ENCODE results near the gene FNDC7.
"Not testable (repeated sequence)": the region's sequence is repeated elsewhere in the genome, so short reads cannot be mapped to it uniquely, and the experiment has no call there.

Gene FNDC7

DNA sequence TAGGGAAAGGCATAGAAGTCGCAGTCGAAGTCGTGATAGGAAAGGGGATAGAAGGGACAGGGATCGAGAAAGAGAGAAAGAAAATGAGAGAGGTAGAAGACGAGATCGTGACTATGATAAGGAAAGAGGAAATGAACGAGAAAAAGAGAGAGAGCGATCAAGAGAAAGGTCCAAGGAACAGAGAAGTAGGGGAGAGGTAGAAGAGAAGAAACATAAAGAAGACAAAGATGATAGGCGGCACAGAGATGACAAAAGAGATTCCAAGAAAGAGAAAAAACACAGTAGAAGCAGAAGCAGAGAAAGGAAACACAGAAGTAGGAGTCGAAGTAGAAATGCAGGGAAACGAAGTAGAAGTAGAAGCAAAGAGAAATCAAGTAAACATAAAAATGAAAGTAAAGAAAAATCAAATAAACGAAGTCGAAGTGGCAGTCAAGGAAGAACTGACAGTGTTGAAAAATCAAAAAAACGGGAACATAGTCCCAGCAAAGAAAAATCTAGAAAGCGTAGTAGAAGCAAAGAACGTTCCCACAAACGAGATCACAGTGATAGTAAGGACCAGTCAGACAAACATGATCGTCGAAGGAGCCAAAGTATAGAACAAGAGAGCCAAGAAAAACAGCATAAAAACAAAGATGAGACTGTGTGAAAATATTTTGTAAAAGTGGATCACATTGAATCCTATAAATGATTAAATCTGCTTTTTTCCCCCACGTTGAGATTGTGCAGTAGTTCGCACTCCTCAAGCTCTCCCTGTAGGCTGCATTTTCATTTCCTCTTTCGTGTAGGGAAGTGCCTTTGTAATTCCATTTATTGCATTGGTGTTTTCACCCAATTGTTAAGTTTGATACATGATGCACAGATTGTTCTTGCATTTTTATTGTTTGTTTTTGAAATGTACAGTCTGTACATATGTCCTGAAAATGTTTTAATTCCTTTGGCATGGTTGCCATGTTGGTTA lies 13.1 kb upstream of the FNDC7 start:
- DNase-seq (ENCODE audit: low read depth in 2 of 2) = no peak

DNA sequence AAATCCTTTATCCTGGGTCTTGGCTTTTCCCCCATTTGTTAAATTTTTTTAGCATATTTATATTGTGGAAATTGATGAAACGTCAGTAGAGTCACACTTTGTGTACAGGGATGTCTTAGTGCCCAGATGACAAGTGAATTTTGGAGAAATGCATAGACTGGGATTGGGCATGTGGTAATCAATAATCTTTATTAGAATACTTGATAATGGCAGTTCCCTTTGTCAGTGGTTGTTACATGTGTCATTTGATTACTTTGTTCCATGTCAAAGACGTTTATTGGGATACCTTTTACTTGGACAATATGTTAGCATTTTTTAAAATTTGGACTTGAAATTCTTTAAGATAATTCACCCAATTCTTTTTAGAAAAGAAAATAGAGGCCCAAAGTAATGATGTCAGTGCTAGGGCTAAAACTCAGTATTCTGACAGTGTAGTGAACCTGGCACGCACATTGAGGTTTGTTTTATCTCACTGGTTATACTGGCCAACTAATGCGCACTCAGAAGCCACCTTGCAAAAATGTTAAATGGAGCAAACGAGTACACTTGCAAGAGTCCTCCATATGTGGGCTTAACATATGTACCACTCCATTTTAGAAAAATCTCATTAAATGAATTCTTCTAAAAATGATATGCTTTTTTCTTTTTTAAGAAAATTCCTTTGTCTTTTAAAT lies 11.4 kb upstream of the FNDC7 start:
- DNase-seq (ENCODE audit: low read depth in 2 of 2) = no peak

DNA sequence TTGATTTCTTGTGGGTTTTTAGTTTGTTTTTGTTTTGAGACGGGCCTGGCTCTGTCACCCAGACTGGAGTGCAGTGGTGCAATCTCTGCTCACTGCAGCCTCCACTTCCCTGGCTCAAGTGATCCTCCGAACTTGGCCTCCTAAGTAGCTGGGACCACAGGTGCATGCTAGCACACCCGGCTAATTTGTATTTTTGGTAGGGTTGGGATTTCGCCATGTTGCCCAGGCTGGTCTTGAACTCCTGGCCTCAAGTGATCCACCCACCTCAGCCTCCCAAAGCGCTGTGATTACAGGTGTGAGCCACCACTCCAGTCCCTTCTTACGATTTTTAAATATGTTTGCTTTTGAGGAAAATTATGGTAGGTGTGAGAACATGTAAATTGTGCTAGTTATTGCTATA lies 10.6 kb upstream of the FNDC7 start:
- not testable (repeated sequence) for DNase-seq (ENCODE audit: low read depth in 2 of 2)

DNA sequence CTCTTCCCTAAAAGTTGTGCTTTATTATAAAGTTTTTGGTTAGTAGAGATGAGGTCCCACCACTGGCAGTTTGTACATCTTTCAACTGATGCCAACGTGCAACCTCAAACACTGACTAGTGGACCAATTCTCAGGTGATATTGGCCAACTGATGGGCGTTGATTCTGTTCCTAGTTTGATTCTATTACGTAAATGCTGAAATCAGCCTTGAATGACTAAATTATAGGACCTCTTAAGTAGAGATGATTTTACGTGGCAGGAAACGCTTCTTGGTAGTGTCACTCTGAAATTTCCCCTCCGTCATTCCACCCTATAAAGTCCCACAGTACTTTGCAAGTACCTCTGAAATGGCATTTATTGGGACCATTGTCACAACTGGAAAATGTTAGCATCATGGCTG lies 8.8 kb upstream of the FNDC7 start:
- no peak for DNase-seq (ENCODE audit: low read depth in 2 of 2)

DNA sequence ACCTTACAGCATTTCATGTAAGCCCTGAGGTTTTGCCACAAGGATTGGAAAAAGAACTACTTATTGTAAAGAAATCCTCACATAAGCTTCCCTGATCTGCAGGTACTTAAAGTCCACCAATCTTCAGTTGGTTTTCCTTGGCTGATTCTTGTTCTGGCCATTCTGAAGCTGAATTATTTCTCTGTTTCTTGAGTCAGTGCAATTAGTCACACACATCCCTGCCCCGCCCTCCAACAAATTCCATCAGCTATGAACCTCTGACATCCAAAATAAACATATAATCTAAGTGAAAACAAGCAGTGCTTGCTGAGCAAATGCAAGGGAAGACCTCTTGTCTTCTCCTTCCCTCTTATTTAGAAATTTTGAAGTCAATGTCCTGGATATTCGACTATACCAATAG lies 8.2 kb upstream of the FNDC7 start:
- no peak for DNase-seq (ENCODE audit: low read depth in 2 of 2)

DNA sequence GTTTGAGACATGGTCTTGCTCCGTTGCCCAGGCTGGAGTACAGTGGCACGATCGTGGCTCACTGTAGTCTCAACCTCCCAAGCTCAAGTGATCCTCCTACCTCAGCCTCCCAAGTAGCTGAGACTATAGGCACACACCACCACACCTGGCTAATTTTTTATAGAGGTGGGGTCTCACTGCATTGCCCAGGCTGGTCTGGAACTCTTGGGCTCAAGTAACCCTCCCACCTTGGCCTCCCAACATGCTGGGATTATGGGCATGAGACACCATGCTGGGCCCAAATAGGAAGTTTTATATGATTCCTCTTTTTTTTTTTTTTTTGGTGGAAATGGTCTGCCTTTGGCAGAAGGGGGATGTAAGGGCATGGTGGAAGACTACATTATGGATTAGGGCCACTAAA lies 6.1 kb upstream of the FNDC7 start:
- DNase-seq (ENCODE audit: low read depth in 2 of 2) = no peak

DNA sequence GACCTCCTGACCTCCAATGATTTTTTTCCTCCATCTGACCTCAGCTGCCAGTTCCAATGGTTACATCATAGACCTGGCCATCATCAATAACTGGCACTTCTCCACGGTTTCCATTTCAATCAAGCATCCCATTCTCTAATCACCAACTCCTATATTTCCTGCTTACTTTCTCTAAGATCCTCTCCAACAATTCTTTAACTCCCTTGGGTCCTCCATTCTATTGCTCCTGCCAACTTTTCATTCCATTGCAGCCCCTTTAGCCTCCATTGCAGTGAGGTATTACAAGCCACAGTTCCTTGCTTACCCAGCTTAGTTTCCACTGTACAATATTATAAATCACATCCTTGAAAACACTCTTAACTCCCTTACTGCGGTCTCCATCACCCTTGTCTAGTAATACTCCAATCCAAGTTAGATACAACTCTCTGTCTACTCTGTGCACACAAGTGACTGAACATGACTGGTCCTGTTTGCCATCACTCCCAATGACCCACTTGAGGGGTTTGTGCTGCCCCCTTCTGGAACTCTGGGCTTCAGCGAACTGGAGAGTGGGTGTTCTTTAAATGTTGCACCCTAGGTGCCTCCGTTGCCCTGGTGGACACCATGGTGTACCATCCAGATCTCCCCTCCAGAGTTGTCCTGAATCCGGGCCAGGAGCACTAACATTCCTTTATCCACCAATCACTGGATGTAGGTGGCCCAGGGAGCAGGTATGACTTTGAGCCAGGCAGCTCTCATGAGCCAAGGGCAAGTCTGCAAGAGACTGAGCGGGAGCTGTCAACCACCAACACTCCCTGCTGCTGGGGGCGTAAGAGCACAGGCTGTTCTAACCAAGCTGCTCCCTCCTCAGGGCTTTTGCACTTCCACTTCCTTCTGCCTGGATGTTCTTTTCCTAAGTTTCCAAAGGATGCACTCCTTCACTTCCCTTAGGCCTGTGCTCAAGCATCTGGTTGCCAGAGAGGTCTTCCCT lies 3.7 kb upstream of the FNDC7 start:
- DNase-seq (ENCODE audit: low read depth in 2 of 2) = peak; percentile 52 to 54

DNA sequence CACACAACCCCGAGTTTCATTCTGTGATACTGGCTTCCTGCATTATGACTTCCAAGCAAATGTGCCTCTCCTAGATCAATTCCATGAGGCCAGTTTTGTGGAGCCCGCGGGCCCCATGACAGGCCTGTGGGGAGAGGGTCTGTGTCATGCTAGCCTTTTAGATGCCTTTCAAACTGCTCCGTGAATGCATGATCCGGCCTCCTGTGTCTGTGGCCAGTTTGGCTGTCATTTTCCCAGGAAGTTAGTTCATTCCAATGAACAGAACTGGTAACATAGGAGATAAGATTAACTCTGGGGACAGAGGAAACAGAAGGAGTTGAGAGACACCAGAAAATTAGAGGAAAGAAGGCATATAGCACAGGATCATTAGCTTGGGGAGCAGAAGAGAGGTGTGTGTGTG lies 3.2 kb downstream of the FNDC7 start:
- no peak for DNase-seq (ENCODE audit: low read depth in 2 of 2)

DNA sequence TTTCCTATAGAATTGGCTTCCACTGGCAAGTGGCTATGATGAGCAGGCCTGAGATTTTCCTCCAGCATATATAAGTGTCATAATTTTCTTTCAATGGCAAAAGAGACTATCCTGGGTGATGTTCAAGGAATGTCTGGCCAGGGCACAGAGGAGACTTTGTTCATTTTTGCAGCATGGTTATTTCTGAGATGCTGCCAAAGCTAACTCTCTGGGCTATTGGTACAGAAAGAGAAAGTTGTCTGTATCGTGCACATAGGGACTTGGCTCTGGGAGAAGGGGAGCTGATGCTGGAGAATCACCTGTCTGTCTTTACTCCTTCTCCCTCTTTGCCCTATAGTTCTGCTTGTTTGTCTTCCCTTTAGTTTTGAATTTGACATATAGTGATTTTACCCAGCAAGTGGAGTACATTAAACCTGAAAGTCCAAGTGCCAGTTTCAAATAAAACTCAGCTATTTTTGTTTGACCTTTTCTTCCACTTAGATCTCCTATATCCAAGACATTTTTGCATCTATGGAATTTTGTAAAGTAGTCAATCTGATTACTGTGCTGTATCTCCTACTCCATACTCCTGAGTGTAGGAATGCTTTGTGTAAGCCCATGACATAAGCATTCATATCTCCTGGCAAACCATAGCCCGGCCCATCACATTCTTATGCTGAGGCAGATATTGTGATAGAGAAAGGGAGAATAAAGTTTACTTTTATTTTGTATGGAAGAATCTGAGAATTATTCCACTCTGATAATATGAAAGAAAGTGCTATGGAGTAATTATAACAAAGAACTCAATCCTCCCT lies 3.9 kb downstream of the FNDC7 start:
- no peak for DNase-seq (ENCODE audit: low read depth in 2 of 2)

DNA sequence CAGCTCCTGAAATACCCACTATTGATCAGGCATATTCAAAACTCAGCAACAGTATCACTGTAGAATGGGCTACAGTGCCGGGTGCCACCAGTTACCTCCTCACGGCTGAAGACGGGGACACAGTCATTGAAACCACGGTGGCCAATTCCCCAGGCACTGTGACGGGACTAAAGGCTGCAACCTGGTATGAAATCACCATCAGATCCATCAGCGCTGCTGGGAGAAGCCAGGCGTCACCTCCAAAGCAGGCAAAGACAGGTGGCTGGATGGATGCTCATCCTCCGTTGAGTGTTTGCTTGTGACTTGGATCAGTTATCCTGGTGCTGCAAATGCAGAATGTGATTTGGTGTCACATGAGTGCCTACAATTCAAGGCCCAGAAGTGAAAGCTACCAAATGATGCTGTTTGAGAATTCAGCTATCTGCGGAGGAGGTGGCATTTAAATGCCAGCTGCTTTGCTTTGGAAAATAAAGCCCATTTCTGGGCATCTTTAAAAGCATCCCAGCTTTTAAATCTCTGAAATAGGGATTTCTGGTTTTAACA lies 5.1 kb downstream of the FNDC7 start:
- DNase-seq (ENCODE audit: low read depth in 2 of 2) = no peak

DNA sequence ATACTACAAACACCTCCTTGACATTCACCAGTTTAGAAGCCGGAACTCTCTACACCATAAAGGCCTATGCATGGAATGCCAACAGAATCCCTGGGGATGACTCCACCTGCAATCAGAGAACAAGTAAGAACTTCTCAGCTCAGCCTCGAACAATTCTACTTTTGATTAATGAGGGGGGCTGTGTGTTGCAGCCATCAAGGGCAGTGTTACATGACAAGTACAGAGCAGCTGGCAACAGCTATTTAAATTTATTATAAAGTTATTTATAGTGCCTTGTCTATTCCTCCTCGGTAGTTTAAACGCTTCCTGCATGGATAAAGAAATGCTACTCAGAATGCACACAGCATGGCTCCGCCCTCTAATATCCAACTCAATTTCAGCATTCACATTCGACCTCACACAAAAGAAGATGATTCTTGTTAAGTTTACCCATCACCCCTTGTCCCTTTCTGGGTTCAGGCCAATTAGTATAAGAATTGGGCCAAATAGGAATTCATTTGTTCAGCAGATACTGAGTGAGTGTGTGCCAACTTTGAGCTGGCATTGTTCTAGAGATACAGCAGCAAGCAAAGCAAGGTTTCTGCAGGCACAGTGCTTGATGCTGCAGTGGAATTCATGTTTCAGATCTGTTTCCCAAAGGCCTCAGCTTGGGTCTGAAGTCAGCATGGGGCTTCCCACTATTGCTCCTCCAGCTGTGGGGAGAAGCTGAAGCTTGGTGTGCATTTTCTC lies 6.4 kb downstream of the FNDC7 start:
- DNase-seq (ENCODE audit: low read depth in 2 of 2) = no peak

DNA sequence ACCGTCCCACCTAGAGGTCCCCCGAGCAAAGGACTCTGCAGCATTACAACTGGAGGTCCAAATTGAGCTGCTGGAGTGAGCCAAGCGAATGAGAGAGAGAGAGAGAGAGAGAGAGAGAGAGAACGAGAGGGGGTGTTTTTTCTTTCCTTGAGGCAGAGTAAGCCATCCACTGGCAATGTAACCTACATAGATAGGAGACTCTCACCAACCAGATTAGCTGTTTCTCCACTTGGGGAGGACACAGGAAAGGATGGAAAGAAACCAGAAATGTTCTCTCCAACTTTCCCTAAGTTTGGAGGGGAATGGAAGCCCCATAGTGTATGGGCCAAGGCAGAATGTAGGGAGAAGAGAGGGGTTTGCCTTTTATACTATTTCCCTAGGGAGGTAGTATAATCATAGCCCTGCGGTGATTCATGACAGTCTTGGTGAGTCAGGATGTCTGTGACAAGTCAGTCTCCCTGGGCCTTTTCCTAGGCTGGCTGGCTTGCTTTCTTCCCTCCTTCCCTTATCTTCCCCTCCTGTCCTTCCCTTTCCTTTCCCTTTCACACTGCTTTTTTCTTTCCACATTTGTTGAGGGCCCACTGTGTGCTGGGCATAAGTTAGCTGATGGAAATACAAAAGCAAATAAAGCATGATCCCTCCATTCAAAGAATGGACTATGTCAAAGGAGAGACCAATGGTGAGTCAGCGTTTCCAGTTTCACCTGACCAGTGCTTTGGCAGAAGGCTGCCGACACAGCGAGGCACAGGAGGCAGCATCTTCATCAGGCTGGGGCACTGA lies 7.1 kb downstream of the FNDC7 start:
- DNase-seq (ENCODE audit: low read depth in 2 of 2) = no peak

DNA sequence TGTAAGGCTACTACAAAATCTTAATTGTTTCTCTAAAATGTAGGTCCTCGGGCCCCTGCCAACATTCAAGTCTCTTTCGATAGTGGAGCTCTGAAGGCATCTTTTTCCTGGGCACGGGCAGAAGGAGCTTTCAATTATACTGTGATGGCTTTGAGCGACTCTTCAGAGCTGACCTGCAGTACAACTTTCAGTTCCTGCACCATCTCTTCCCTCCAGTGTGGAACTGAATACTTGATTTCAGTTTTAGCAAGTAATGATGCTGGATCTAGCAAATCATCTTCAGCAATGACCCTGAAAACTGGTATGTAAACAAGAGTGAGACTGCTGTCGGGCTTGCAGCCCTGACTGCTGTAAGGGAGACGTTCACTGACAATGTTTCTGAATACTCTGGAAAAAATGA lies 9.6 kb downstream of the FNDC7 start:
- DNase-seq (ENCODE audit: low read depth in 2 of 2) = no peak

DNA sequence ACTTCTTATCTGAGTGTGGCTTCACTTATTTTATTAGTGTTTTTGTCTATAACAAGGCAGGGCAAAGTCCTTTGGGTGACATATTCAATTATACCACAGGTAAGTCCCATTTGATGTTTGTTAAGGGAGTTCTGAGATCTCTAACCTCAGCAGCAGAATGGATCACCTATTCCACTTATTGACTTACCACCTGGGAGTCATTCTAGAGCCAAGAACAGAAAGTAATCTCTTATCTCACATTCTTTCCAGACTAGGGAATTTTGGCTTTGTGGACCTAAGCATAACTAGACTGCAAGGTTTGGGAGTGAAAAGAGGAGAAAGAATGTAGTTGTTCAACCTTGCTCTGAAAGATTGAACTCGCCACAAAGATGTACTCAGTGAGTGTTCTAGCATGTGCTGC lies 13.2 kb downstream of the FNDC7 start:
- DNase-seq (ENCODE audit: low read depth in 2 of 2) = no peak

DNA sequence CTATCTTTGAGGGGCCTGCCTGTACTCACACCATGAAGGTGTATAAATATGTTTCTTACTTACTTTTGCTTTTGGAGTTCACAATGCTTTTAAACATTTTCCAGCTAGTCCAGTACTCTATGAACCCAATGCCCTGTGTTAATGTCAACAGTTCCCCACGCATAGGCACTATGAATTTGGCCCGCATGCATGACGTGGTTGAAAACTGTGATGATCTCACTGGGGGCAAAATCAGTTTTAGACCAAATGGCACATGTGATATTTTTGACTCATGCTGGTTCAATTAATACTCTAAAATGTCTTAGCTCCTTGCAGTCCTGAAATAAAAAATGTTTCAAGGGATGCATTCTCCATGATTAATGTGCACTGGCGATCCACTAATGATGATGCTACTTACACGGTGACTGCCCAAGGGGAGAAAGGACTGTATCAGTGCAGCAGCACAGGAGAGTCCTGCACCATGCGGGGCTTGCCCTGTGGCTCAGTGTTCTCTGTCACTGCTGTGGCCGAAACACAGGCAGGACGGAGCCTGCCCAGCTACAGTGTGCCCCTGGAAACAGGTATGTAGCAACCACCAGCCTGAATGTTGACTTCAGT lies 15.7 kb downstream of the FNDC7 start:
- no peak for DNase-seq (ENCODE audit: low read depth in 2 of 2)

DNA sequence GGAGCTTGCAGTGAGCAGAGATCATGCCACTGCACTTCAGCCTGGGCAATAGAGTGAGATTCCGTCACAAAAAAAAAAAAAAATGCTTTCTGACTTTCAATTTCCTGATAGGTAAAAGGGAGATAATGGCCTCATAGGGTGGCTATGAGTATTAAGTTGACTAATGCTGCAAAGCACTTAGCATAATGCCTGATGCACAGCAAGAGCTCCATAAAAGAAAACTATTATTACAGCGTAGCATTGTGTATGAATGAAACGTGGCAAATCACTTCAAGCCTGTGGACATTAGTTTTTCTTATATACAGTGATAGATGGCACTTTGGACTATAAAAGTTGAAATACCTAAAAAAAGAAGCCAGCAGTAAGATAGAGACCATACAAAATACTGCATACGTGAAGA lies 16.8 kb downstream of the FNDC7 start:
- no peak for DNase-seq (ENCODE audit: low read depth in 2 of 2)

DNA sequence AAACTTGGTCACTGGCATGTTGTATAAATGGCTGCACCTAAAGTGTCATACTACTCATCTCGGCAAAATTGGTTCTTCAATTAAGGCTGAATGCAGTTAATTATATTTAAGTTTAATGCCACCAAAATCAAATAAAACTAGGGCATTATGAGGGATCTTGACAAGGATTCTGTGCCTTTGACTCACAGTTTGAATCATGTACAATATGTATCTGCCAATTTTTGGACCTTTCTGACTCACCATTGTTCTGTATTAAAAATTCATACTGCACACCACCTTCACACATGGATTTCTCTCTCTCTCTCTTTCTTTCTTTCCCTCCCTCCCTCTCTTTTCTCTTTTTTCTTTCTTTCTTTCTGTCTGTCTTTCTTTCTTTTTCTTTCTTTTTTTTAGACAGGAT lies 19.7 kb downstream of the FNDC7 start:
- DNase-seq (ENCODE audit: low read depth in 2 of 2) = no peak

DNA sequence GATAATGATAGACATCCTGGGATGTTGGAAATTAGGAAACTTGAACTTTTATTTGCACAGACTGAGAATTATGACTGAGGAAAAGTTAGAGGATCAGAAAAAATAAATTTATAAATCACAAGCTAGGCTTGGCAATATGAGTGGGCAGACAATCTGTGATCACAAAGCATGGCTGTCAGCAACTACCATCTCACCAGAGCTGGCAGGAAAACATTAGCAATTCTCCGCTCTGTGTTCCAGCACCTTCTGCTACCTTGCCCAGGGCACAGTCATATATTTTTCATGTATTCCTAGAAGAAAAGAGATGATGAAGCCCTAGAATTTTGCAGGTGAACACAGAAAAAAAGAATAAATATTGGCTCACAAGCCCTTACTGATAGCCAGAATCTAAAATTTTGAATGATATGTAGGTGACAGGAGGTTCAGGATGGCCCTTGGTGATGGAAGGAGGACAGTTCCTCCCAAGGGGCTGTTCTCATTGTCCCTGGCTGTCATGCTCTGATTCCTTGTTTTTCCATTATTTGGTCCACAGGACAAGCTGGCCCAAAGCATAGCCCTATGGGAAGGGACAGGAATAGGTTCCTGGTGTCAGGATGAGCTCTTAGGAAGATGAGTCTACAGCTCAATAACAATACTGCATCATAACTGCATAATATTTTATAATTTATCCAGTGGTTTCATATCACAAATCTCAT lies 21.6 kb downstream of the FNDC7 start:
- DNase-seq (ENCODE audit: low read depth in 2 of 2) = no peak

Measured in stimulated activated CD4-positive, alpha-beta T cell treated with anti-CD3 and anti-CD28 coated beads, Interleukin-4, amount 100 ng/mL, for 48 hours (primary cell).